Measurements from ENCODE around the gene KRT222.

The KRT222 gene

DNA sequence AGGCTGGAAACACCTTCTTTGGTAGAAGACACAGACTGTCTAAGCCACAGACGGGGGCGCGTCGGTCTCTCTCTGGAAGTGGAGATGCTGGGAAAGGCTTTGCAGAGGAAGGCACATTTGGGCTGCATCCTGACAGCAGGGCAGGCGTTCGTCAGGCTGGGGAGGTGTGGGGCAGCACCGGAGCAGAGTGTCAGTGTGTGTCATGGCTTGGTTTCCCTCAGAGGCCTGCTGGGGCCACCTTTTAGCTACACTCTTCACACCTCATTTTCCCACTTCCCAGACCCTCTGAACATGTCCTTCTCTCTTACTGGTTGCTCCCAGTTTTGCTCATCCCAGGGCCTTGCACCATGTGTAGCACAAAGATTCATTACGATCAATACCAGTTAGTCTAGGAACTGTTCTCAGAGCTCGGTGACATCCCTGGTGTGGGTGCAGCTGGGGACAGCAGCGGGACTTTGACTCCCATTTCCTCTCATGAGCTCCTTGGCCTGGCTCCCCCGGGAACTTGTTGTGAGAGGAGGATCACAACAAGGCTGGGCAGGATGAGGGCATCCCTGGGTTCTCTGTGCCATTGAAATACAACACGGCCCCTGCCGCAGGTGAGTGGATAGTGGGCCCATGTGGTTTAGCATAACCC, 50.4 kb downstream of the KRT222 start:
- no peak for DNase-seq

DNA sequence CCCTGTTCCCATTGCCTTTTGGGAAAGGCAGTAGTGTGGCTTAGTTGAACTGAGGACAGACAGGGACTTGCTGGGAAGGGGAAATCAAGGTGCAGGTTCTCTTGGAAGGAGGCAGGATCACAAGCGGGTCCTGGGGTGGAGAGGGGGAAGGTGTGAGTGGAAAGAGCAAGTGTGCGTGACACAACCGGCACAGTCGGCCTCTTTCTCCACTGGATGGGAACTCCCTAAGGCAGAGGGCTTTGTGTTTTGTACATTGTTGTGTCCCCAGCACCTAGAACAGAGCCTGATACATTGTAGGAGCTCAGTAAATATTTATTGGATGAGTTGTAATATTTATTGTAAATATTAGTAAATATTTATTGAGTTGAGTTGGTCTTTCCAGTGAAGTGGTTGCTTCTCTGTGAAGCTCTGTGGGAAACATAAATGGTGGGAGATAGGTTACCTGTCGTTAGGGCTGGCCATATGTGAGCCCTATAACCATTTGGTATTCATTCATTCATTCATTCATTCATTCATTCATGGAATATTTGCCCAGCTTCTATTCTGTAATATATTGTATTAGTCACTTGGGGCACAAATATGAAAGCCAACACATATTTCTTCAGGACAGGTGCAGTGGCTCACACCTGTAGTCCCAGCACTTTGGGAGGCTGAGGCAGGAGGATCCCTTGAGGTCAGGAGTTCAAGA, 51.4 kb downstream of the KRT222 start:
- DNase-seq: no peak

DNA sequence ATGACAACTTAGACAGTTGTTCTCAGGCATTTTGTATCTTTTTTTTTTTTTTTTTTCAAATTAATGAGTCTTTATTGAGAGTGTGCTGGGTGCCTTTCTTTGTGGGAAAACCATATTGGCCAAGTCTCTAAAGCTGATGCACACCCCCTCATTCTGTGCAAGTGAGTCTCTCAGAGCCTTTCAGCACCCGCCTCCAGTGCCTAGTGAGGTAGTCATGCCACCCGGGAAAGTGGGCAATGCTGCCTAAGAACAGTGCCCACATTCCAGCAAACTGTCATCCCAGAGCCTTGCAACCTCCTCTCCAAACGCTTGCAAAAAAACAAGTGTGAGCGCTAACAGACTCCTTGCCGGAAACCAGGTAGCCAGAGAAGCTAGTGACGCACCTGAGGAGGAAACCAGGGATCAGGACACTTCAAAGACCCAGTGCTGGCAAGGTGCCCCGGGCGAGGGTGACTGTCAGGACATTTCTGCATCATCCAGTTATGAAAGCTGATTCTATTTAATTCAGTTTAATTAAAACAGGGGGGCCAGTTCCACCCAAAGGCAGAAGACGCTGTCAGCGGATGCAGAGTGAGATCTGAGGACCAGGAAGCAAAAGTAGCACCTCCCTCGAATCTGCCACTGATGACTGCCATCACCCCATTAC, 52.3 kb downstream of the KRT222 start:
- peak; percentile 32 to 87 (median 70) for DNase-seq

DNA sequence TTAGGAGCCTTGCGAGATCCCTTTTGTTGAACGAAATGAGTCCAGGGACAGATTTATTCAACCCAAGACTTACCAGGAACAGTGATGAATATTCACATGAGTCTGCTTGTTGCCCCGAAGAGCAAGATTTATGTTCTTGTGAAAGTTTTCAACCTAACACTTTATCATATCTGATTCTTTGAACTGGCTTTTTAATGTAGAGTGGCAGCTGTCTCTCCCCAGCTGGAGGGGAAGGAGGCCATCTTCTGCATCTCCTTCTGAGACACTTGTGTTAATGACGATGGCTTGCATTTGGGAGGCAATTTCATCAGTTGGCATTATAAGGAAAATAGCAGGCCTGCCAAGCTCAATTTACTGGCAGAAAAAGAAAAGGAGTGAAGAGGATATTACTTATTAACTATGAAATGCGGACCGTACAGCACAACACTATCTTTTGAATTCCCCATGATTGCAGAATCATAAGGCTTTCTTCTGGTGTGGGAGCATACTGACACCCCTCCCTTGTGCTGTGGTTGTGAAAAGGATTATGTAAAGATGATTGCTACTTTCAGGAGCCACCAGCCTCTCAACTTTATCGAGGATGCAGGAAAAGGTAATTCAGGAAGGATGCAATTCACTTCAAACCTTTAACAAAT, 53.0 kb downstream of the KRT222 start:
- no peak for DNase-seq

DNA sequence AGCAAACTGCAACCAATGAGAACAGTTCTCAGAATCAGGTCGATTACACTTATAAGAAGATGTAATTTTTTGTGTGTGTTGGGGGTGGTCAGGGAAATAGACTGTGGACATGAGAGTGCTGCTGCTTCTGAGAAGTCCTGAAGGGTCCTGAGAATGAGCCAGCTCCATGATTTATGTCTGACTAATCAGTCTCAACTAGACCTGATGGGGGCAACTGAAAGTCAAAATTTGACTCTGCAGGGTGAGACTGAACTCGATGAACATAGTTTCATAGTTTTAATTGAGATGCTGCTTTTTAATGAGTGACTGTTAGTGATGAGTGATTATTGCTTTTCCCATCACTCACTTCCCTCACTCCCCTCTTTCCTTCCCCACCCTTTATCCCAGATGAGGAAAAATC, 54.6 kb downstream of the KRT222 start:
- no peak for DNase-seq

DNA sequence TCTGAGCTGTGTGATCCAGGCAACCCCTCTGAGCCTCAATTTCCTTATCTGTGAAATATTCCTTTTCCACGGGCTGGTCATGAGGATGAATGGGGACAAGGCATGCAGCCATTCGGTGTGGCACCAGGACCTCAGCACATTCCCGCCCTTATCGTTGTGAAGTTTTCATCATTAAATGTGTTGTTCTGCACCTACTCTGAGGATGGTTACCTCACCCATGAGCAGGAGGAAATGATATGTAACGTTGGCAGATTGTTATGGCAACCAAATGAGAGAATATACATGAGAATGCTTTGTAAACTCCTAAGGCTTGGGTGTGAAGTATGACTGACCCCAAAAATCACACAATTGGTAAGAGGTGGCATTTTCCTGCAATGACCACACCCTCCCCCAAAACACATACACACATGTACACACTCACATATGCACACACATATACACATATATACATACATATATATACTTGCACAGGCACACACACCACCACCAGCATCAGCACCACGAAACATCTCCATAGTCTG, 56.9 kb downstream of the KRT222 start:
- DNase-seq: peak in 2 of 5 experiments; percentile 82 to 86

DNA sequence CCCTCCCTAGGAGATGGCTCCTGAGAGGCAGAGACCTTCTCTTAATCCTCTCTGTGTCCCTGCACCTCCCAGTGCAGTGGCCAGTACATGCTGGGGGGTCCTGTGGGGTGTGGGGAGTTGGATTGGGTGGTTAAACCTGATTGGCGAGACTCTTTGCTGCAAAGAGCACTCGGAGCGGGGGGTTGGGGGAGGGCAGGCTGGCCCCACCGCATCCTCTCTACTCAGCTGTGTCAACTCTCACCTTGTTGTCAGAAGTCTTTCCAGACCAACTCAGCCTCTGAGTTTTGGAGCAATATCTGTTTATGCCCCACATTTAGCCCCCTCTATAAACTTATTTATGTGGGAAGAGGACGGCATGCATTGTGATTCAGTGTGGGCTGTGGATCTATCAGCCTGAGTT, 57.3 kb downstream of the KRT222 start:
- peak in 3 of 5 experiments; percentile 37 to 77 (median 64) for DNase-seq

DNA sequence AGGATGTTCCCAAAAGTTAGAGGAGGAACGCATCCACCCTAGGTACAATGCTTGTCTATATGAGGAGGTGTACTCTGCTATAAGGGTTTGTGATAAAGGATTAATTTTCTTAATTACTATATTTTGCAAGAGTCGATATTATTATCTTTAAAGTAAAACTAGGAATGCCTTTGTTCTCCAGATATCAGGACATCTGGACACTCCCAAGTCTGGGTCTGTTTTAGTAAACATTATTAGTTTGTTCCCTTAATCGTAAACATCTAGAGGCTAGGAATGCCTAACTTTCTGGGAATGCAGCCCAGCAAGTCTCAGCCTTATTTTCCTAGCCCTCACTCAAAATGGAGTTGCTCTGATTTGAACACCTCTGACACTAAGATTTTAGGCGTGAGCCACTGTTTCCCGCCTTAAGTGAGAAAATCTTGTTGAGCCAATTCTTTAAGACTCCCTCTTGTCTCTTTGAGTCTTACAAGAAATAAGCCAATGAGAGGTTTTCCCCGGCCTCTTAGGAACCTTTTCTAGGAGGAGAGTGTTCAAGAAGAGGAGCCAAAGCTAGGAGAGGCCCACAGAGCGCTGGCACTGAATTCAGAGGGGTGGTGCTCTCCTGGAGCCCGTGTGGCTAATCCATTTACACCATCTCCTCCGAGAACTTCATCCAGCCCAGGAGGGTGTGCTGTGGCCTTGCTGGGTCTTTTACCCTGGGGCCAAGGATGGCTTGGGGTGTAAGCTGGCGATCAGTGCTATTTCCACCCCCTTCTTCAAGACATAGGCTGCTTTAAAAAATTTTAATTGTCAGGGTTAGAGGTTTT, 58.2 kb downstream of the KRT222 start:
- no peak for DNase-seq

DNA sequence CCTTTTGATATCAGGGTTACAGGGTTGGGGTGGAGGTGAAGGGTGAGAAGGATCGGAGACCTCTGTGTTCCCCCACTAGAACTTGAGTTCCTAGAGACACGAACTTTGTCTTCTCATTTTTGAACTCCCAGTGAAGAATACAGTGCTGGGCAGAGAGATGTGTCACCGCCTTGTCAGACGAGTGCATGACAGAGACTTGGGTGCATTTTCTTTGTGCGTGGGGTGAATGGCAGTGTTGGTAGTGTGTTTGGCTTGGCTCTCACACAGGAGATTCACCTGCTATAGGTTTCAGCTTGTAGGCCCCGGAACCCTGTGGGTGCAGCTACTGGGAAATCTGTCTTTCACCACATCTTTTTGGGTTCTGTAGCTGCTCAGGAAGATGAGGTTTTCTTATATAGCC, 59.7 kb downstream of the KRT222 start:
- DNase-seq: peak in 3 of 5 experiments; percentile 59 to 85 (median 60)
